ENCODE measurements around the gene COPB2. TPM values are rescaled to one million over a fixed set of nuclear protein-coding genes. Genes with fewer than 3 reads are reported as not detected.

Gene COPB2
- total and polyA plus RNA-seq, 8 donors, result 26.9 to 114 (median 93.6) TPM

DNA sequence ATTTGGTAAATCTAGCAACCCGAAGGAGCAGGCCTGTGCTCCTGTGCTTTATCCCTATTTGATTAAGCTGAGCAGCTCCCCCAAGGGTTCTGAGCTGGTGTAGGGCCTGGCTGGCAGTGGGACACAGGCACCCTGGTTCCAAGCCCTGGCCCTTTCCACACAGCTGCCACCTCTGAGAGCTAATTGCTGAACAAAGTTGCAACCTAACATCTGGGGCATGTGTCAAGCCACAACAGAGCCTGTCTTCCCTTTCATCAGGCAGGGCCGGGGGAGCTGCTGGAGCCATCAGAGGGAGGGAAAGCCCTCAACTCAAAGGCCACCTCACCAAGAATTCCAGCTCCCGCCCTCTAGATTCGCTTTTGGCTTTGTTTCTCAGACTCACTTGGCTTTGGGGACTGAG, 62.7 kb downstream of the COPB2 start:
- DNase-seq (no peak), FAIRE-seq (no peak), ATAC-seq (no peak)
- TF ChIP-seq, protein P1, sequence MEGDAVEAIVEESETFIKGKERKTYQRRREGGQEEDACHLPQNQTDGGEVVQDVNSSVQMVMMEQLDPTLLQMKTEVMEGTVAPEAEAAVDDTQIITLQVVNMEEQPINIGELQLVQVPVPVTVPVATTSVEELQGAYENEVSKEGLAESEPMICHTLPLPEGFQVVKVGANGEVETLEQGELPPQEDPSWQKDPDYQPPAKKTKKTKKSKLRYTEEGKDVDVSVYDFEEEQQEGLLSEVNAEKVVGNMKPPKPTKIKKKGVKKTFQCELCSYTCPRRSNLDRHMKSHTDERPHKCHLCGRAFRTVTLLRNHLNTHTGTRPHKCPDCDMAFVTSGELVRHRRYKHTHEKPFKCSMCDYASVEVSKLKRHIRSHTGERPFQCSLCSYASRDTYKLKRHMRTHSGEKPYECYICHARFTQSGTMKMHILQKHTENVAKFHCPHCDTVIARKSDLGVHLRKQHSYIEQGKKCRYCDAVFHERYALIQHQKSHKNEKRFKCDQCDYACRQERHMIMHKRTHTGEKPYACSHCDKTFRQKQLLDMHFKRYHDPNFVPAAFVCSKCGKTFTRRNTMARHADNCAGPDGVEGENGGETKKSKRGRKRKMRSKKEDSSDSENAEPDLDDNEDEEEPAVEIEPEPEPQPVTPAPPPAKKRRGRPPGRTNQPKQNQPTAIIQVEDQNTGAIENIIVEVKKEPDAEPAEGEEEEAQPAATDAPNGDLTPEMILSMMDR (IDR thresholded peaks at IDR 0.05), result no peak
- 87 to 92% methylated on average over 4 of the region's 4 CpGs for WGBS, 2 donors
- H3K9me3 ChIP-seq, result no peaks in the 10 kb centered on the region
- no peak overlapping the region for H3K27ac ChIP-seq
- H3K36me3 ChIP-seq, result no peaks in the 10 kb centered on the region
- H3K27me3 ChIP-seq, result no peaks in the 10 kb centered on the region
- no peak overlapping the region for H3K4me3 ChIP-seq
- intact Hi-C loops (cut with DNase I), result loop anchor here in 2 of 3 donors (5.0 to 10.0 kb wide), 3 partner anchors 214 to 392 kb away; partner anchors contain the start of genes FOXL2 (in 1 of the 2) and FOXL2NB (in 1 of the 2)
- no peaks in the 10 kb centered on the region for H3K4me1 ChIP-seq

DNA sequence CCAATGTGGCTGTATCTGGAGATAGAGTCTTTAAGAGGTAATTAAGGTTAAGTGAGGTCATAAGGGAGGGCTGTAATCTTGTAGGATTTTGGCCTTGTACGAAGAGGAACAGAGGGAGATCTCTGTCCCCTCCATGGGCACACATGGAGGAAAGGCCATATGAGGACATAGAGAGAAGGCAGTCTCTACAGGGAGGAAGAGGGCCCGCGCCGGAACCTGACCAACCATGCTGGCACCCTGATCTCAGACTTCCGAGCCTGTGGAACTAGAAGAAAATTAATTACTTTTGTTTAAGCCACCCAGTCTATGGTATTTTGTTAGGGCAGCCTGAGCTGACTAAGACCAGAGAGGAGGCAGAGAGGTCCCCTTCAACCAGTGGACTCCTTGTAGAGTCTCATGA, 63.3 kb downstream of the COPB2 start:
- H3K4me1 ChIP-seq, result peaks cover 0 to 2% (median under 1%) of the 10 kb centered on the region in 3 donors
- 88 to 90% methylated on average over 5 of the region's 5 CpGs for WGBS, 2 donors
- no peak overlapping the region for H3K27ac ChIP-seq
- no peak for DNase-seq
- no peaks in the 10 kb centered on the region for H3K27me3 ChIP-seq
- no peaks in the 10 kb centered on the region for H3K36me3 ChIP-seq
- no peak for FAIRE-seq
- ATAC-seq, result no peak
- TF ChIP-seq, protein P1 (IDR thresholded peaks at IDR 0.05), result no peak
- H3K4me3 ChIP-seq, result no peak overlapping the region
- H3K9me3 ChIP-seq, result no peaks in the 10 kb centered on the region
- intact Hi-C loops (cut with DNase I), result loop anchor here in 2 of 3 donors (5.0 to 10.0 kb wide), 3 partner anchors 214 to 391 kb away; partner anchors contain the start of genes FOXL2 (in 1 of the 2) and FOXL2NB (in 1 of the 2)

DNA sequence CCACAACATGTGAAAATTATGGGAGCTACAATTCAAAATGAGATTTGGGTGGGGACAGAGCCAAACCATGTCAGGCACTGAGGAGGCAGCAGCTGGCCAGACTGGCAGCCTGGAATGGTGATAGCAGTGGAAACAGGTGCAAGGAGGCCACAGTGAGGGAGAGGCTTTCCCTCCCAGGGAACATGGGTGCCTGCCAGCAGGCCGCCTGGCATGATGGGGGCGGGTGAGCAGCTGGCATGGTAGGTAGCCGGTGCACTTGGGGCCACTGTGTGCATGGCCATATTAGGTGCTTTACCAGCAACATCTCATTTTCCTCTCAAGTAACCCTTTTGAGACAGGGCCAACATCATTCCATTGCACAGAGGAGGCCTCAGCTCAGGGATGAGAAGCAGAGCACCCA, 63.9 kb downstream of the COPB2 start:
- DNase-seq (peak in 4 of 6 donors; percentile 41 to 56 (median 50)), ATAC-seq (peak in 2 of 4 donors; percentile 22 to 55), FAIRE-seq (no peak)
- TF ChIP-seq, protein P1 (IDR thresholded peaks at IDR 0.05), result no peak
- Histone ChIP-seq H3K36me3 (no peaks in the 10 kb centered on the region), H3K27me3 (no peaks in the 10 kb centered on the region), H3K27ac (no peak overlapping the region), H3K9me3 (no peaks in the 10 kb centered on the region), H3K4me3 (no peak overlapping the region), H3K4me1 (peaks cover 0 to 5% (median 2%) of the 10 kb centered on the region in 3 donors)
- intact Hi-C loops (cut with DNase I), result loop anchor here in 2 of 3 donors (5.0 to 10.0 kb wide), 3 partner anchors 213 to 391 kb away; partner anchors contain the start of genes FOXL2 (in 1 of the 2) and FOXL2NB (in 1 of the 2)
- WGBS, 2 donors, result 49 to 68% methylated on average over 3 of the region's 3 CpGs

DNA sequence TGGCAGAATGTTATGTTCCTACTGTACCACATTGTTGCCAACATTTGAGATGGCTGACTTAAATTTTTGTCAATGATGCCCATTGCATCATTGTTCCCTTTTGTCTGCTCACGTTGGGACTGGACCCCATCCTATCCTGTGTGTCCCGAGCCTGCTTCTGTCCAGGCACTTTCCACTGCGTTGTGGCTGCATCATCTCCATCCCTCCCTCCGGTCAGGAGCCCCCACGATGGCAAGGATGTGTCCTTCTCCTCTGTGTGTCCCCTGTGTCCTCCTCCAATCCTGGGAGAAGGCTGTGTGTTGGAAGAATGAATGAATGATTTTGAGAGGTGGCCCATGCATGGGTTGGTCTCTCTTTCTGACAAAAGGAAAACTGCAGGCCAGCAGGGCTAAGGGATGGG, 65.0 kb downstream of the COPB2 start:
- no peak overlapping the region for H3K4me3 ChIP-seq
- DNase-seq (no peak), FAIRE-seq (no peak), ATAC-seq (no peak)
- H3K27me3 ChIP-seq, result no peaks in the 10 kb centered on the region
- intact Hi-C loops (cut with DNase I), result loop anchor here in 2 of 3 donors (10.0 kb wide), 2 partner anchors 380 to 390 kb away; partner anchors contain the start of genes FOXL2 (in 1 of the 2) and FOXL2NB (in 1 of the 2)
- H3K9me3 ChIP-seq, result no peaks in the 10 kb centered on the region
- WGBS, 2 donors, result 83 to 87% methylated on average over 5 of the region's 5 CpGs
- TF ChIP-seq, protein P1 (IDR thresholded peaks at IDR 0.05), result no peak
- peaks cover 0 to 5% (median 2%) of the 10 kb centered on the region in 3 donors for H3K4me1 ChIP-seq
- H3K27ac ChIP-seq, result no peak overlapping the region
- no peaks in the 10 kb centered on the region for H3K36me3 ChIP-seq

DNA sequence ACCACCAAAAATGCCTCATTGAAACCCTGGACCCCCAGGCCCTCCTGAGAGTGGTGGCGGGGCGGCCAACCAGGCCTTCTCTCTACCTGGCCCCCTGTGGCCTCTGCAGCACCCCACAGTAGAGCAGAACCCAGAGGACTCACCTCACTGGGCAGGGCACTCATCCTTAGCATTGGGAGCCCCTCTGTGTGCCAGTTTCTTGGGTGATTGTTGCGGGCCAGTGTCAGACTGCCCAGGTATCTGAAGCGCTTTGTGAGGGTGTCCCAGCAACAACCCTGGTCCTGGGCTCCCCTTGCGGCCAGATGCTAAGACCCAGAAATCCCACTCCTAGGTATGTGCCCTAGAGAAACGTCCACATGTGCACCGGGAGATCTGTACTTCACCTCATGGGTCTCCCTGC, 66.3 kb downstream of the COPB2 start:
- no peak for ATAC-seq
- Histone ChIP-seq H3K27me3 (no peaks in the 10 kb centered on the region), H3K36me3 (no peaks in the 10 kb centered on the region), H3K9me3 (no peaks in the 10 kb centered on the region), H3K27ac (no peak overlapping the region), H3K4me3 (no peak overlapping the region), H3K4me1 (peaks cover 0 to 5% (median 2%) of the 10 kb centered on the region in 3 donors)
- TF ChIP-seq, protein P1 (IDR thresholded peaks at IDR 0.05), result no peak
- FAIRE-seq, result no peak
- 79 to 93% methylated on average over 7 of the region's 7 CpGs for WGBS, 2 donors
- intact Hi-C loops (cut with DNase I), result loop anchor here in 2 of 3 donors (10.0 kb wide), 2 partner anchors 378 to 388 kb away; partner anchors contain the start of genes FOXL2 (in 1 of the 2) and FOXL2NB (in 1 of the 2)
- no peak for DNase-seq

Data from pancreas (tissue), 10 donors.